ENCODE data around the gene CMTM3. TPM values are rescaled to one million over a fixed set of nuclear protein-coding genes. Genes with fewer than 3 reads are reported as not detected.

CMTM3 gene
- total RNA-seq, 1 donor from 2014 or later = 244 TPM

DNA sequence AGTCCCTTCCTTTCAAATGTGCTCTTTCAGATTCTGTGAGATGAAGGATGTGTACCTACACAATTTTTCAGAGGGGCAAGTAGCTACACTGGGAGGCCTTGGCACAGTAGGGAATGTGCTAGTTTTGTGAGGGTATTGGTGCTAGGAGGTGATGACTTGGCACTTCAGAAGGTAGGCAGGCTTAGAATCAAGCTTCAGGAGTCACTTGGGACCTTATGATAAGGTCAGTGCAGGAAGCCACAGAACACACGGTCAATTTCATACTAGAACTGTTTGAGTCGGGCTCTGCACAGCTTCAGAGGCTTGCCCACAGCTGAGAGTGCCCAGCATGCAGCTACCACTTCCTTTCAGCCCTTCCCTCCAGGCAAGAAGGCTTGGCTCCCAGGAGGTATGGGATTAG, 32.1 kb upstream of the CMTM3 start:
- TF ChIP-seq, protein P1, sequence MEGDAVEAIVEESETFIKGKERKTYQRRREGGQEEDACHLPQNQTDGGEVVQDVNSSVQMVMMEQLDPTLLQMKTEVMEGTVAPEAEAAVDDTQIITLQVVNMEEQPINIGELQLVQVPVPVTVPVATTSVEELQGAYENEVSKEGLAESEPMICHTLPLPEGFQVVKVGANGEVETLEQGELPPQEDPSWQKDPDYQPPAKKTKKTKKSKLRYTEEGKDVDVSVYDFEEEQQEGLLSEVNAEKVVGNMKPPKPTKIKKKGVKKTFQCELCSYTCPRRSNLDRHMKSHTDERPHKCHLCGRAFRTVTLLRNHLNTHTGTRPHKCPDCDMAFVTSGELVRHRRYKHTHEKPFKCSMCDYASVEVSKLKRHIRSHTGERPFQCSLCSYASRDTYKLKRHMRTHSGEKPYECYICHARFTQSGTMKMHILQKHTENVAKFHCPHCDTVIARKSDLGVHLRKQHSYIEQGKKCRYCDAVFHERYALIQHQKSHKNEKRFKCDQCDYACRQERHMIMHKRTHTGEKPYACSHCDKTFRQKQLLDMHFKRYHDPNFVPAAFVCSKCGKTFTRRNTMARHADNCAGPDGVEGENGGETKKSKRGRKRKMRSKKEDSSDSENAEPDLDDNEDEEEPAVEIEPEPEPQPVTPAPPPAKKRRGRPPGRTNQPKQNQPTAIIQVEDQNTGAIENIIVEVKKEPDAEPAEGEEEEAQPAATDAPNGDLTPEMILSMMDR (IDR thresholded peaks at IDR 0.05; ENCODE audit: insufficient read depth, low read length, poor library complexity, severe bottlenecking) = no peak
- no peak for DNase-seq (ENCODE audit: low read depth)
- H3K36me3 ChIP-seq (ENCODE audit: control insufficient read depth, insufficient read depth, low read length) = no peaks in the 10 kb centered on the region
- no peak overlapping the region for H3K4me3 ChIP-seq (ENCODE audit: low read depth, low read length)
- no peaks in the 10 kb centered on the region for H3K27me3 ChIP-seq (ENCODE audit: control insufficient read depth, insufficient read depth, low read length)

DNA sequence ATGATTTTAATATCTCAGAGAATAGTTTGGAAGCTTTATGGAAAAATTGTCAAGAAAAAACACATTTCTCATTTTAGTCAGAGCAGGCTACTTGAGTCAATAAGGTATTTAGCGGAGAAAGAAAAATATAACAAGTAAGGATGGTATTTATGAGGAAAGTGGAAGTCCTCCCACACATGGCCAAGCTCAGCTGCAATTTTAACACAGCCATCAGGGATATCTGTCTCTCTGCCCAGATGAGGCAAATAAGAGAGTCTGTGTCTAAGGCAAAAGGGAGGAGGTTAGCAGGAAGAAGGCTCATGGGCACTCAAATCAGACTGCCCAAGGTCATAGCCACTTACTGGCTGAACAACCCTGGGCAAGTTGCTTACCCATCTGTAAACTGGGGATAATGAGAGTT, 30.4 kb upstream of the CMTM3 start:
- TF ChIP-seq, protein P1 (IDR thresholded peaks at IDR 0.05; ENCODE audit: insufficient read depth, low read length, poor library complexity, severe bottlenecking) = no peak
- no peak for DNase-seq (ENCODE audit: low read depth)
- peaks cover 13% of the 10 kb centered on the region for H3K27me3 ChIP-seq (ENCODE audit: control insufficient read depth, insufficient read depth, low read length)

DNA sequence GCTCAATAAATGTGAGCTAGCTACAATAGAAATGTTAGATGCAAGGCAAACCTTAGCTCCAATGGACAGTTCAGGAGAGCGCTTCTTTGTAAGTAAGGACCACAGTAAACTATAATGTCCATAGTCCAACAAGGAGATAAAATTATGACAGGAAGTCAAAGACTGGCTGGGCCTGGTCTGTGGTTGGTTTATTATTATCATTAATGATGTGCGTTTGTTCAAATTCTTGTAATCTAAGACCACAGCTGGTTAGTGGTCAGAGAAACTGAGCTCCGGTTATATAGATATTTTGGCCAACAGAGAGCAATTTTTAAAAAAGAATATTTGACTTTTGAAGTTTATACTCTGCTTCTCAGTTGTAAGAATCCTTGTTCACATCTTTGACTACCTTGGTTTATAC, 30.0 kb upstream of the CMTM3 start:
- Histone ChIP-seq H3K4me3 (ENCODE audit: low read depth, low read length) (no peak overlapping the region), H3K27me3 (ENCODE audit: control insufficient read depth, insufficient read depth, low read length) (peaks cover 16% of the 10 kb centered on the region), H3K36me3 (ENCODE audit: control insufficient read depth, insufficient read depth, low read length) (no peaks in the 10 kb centered on the region)
- TF ChIP-seq, protein P1 (IDR thresholded peaks at IDR 0.05; ENCODE audit: insufficient read depth, low read length, poor library complexity, severe bottlenecking) = no peak
- no peak for DNase-seq (ENCODE audit: low read depth)

More for the DNA sequence above, 30.4 kb upstream of the CMTM3 start:
- Histone ChIP-seq H3K4me3 (ENCODE audit: low read depth, low read length) (no peak overlapping the region), H3K36me3 (ENCODE audit: control insufficient read depth, insufficient read depth, low read length) (no peaks in the 10 kb centered on the region)

DNA sequence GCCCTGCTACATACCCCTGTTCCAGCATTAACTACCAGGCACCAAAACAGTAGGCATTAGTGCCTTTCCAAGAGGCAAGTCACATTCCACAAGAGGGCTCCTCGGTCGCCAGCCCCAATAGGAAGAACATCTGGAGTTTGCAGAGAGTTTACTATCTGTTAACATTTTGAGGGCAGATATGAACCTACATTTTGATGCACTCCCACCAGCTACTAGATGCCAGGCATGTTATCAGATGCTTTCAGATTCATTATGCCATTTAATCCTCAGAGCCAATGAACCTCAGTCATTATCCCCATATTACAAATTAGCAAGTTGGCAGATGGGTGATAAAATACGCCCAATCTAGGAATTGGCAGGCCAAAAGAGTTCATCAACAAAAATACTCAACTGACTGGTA, 29.4 kb upstream of the CMTM3 start:
- Histone ChIP-seq H3K4me3 (ENCODE audit: low read depth, low read length) (no peak overlapping the region), H3K27me3 (ENCODE audit: control insufficient read depth, insufficient read depth, low read length) (peaks cover 16% of the 10 kb centered on the region), H3K36me3 (ENCODE audit: control insufficient read depth, insufficient read depth, low read length) (no peaks in the 10 kb centered on the region)
- TF ChIP-seq, protein P1 (IDR thresholded peaks at IDR 0.05; ENCODE audit: insufficient read depth, low read length, poor library complexity, severe bottlenecking) = no peak
- no peak for DNase-seq (ENCODE audit: low read depth)

DNA sequence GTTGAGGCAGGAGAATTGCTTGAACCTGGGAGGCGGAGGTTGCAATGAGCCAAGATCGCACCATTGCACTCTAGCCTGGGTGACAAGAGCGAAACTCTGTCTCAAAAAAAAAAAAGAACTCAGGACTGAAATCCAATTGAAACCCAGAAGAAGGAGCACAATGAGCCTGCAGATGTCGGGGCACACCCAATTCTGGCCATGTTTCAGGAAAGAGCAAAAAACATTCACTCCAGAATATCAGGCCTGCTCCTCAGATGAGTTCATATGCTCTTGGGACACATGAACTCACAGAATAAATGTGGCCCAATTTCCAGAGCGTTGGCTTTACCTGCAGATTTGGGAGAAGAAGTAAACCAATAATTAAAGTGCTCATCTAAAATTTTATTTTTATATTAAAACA, 28.2 kb upstream of the CMTM3 start:
- TF ChIP-seq, protein P1 (IDR thresholded peaks at IDR 0.05; ENCODE audit: insufficient read depth, low read length, poor library complexity, severe bottlenecking) = no peak
- no peak for DNase-seq (ENCODE audit: low read depth)
- Histone ChIP-seq H3K36me3 (ENCODE audit: control insufficient read depth, insufficient read depth, low read length) (no peaks in the 10 kb centered on the region), H3K27me3 (ENCODE audit: control insufficient read depth, insufficient read depth, low read length) (peaks cover 16% of the 10 kb centered on the region), H3K4me3 (ENCODE audit: low read depth, low read length) (no peak overlapping the region)
